OCI-LY1 (cell line): ENCODE measurements around the gene DBH.

Experiments used
- H2AFZ ChIP-seq: fragments of 200-600 bp; sonication (generic), shearing (Covaris generic); 2 replicates; pipeline ENCODE4 v1.6.0; 2014; ENCODE audit warnings: antibody characterized with exemption, mild to moderate bottlenecking, low read length
- H3F3A ChIP-seq: fragments of 200-600 bp; sonication (generic), shearing (Covaris generic); 2 replicates; pipeline ENCODE4 v1.6.0; 2014; ENCODE audit warnings: mild to moderate bottlenecking, antibody characterized with exemption, low read length, moderate library complexity; ENCODE audit not compliant: insufficient read depth
- H3K27ac ChIP-seq: fragments of 200-600 bp; sonication (generic); 2 replicates; pipeline ENCODE4 v1.5.1; 2014; ENCODE audit warnings: low read length, mixed run types, mild to moderate bottlenecking, low read depth; ENCODE audit not compliant: poor library complexity, severe bottlenecking
- H3K27me3 ChIP-seq: fragments of 200-600 bp; sonication (generic); 2 replicates; pipeline ENCODE4 v1.6.0; 2014; ENCODE audit warnings: antibody characterized with exemption, mild to moderate bottlenecking, low read length, moderate library complexity; ENCODE audit not compliant: insufficient read depth
- H3K36me3 ChIP-seq: fragments of 200-600 bp; sonication (generic); 2 replicates; pipeline ENCODE4 v1.6.1; 2014; ENCODE audit warnings: mild to moderate bottlenecking, antibody characterized with exemption, low read length, moderate library complexity, mixed read lengths; ENCODE audit not compliant: insufficient read depth
- H3K4me1 ChIP-seq: fragments of 200-600 bp; sonication (generic); 2 replicates; pipeline ENCODE4 v1.5.1; 2014; ENCODE audit warnings: mild to moderate bottlenecking, low read length, moderate library complexity; ENCODE audit not compliant: insufficient read depth, severe bottlenecking
- H3K4me2 ChIP-seq: fragments of 200-600 bp; sonication (generic), shearing (Covaris generic); 2 replicates; pipeline ENCODE4 v1.6.1; 2014; ENCODE audit warnings: low read length
- H3K4me3 ChIP-seq: fragments of 200-600 bp; sonication (generic); 2 replicates; pipeline ENCODE4 v1.5.1; 2014; ENCODE audit warnings: low read length, low read depth, mild to moderate bottlenecking, mixed read lengths; ENCODE audit not compliant: poor library complexity, severe bottlenecking
- H3K79me2 ChIP-seq: fragments of 200-600 bp; shearing (Covaris generic); 2 replicates; pipeline ENCODE4 v1.6.1; 2016; ENCODE audit warnings: mixed run types, low read length, mixed read lengths; ENCODE audit not compliant: insufficient read depth
- H3K9ac ChIP-seq: fragments of 200-600 bp; sonication (generic), shearing (Covaris generic); 2 replicates; pipeline ENCODE4 v1.6.1; 2014; ENCODE audit warnings: mild to moderate bottlenecking, low read length, mixed read lengths
- H3K9me2 ChIP-seq: fragments of 200-600 bp; sonication (generic), shearing (Covaris generic); 2 replicates; pipeline ENCODE4 v1.6.1; 2014; ENCODE audit warnings: low read depth, mild to moderate bottlenecking, low read length, mixed read lengths
- H3K9me3 ChIP-seq: fragments of 200-600 bp; shearing (Covaris generic); 2 replicates; pipeline ENCODE4 v1.6.1; 2014; ENCODE audit warnings: low read length, mixed read lengths
- H4K20me1 ChIP-seq: fragments of 200-600 bp; sonication (generic), shearing (Covaris generic); 2 replicates; pipeline ENCODE4 v1.6.0; 2016; ENCODE audit warnings: mild to moderate bottlenecking, low read length; ENCODE audit not compliant: insufficient read depth
- EZH2 ChIP-seq: fragments of 200-600 bp; sonication (generic), shearing (Covaris generic); IDR thresholded peaks from 2 replicates; pipeline ENCODE4 v1.8.0; 2017; ENCODE audit warnings: borderline replicate concordance, mixed run types, mild to moderate bottlenecking, antibody characterized with exemption, low read length, moderate library complexity, mixed read lengths
- TF ChIP-seq, protein P1 (sequence below): fragments of 200-600 bp; sonication (generic), shearing (Covaris generic); IDR thresholded peaks from 2 replicates; pipeline ENCODE4 v1.5.1; 2017; ENCODE audit warnings: mild to moderate bottlenecking, antibody characterized with exemption, low read length, moderate library complexity, mixed read lengths

DBH gene

DNA sequence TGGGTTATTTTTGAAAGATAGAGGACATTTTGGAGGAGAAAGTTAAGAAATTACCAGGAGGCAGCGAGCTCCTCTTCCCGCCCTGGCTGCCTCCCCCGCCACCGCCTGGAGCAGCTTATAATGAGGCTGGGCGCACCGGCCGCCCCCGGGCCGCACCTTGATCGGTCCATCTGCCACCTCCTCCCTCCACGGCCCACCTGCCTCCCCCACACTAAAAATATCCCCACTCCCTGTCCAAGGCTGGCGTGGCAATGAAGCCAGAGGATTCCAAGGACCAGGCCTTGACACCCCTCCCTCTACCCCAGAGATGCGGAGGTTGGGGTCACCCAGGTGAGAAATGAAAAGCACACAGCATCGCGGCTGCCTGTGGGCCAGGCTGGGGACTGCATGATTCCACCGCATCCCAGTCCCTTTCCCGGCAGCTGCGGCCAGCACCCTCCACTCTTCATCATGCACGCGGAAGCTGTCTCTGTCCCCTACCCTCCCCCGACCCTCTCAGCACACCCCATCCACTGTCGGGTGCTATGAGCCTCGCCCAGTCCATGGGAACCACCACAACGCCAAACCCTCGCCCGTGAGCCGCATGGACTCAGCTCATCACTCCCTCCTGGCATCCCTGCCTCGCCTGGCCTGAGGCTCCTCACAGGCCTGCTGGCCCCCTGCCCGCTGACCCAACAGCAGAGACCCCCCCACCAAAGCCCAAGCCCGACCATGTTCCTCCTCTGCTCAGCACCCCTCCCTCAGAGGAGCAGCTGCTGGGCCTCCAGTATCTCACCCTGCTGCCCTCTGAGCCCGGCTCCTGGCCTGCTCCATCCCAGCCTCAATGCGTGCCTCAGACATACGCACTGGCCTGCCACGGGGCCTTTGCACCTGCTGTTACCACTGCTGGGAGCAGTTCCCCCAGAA, 51.9 kb downstream of the DBH start:
- Histone ChIP-seq H3K4me1 (no peaks in the 10 kb centered on the region), H3K9me3 (no peaks in the 10 kb centered on the region), H2AFZ (no peak overlapping the region), H3K4me2 (no peak overlapping the region), H3F3A (no peaks in the 10 kb centered on the region), H4K20me1 (no peaks in the 10 kb centered on the region), H3K27ac (no peak overlapping the region), H3K9me2 (no peaks in the 10 kb centered on the region), H3K27me3 (peaks cover 4% of the 10 kb centered on the region; the same call in 1 of the 2 replicates), H3K36me3 (no peaks in the 10 kb centered on the region), H3K9ac (no peak overlapping the region), H3K79me2 (no peaks in the 10 kb centered on the region), H3K4me3 (no peak overlapping the region)
- no peak for TF ChIP-seq EZH2
- TF ChIP-seq, protein P1, sequence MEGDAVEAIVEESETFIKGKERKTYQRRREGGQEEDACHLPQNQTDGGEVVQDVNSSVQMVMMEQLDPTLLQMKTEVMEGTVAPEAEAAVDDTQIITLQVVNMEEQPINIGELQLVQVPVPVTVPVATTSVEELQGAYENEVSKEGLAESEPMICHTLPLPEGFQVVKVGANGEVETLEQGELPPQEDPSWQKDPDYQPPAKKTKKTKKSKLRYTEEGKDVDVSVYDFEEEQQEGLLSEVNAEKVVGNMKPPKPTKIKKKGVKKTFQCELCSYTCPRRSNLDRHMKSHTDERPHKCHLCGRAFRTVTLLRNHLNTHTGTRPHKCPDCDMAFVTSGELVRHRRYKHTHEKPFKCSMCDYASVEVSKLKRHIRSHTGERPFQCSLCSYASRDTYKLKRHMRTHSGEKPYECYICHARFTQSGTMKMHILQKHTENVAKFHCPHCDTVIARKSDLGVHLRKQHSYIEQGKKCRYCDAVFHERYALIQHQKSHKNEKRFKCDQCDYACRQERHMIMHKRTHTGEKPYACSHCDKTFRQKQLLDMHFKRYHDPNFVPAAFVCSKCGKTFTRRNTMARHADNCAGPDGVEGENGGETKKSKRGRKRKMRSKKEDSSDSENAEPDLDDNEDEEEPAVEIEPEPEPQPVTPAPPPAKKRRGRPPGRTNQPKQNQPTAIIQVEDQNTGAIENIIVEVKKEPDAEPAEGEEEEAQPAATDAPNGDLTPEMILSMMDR: no peak

DNA sequence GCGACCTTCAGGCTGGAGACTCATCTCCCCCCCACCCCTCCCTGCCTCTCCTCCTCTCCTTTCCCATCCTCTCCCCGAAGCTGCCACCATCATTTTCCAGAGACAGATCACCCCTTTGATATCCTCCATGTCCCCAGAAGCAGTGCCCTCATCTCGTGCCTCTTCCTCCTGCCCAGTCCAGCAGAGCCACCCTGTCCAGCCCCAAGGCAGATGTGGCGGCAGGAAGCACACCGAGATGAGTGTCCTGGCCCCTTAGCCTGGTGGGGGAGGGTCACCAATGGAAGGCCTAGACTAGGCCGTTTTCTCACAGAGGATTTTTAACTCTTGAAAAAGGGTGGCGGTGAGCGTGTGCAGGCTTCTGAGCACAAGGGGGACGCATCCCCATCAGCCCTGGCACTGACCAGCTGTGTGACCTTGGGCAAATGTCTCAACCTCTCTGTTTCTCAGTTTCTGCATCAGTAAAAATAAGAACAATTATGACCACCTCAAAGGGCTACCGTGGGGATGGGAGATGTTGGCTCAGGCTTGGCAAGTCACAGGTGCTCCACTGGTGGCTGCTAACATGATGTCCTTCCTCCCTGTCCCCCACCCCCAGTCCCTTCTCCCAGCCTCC, 53.1 kb downstream of the DBH start:
- H3K4me1 ChIP-seq: no peaks in the 10 kb centered on the region
- H3K27me3 ChIP-seq: 0 out of 2 replicates have a peak, but pooled peaks cover 11% of the 10 kb centered on the region
- no peaks in the 10 kb centered on the region for H3K9me2 ChIP-seq
- no peak overlapping the region for H2AFZ ChIP-seq
- TF ChIP-seq, protein P1: no peak
- TF ChIP-seq EZH2: no peak
- H4K20me1 ChIP-seq: no peaks in the 10 kb centered on the region
- H3K4me3 ChIP-seq: no peak overlapping the region
- no peak overlapping the region for H3K4me2 ChIP-seq
- H3F3A ChIP-seq: no peaks in the 10 kb centered on the region
- no peaks in the 10 kb centered on the region for H3K79me2 ChIP-seq
- H3K27ac ChIP-seq: no peak overlapping the region
- no peak overlapping the region for H3K9ac ChIP-seq
- no peaks in the 10 kb centered on the region for H3K36me3 ChIP-seq
- H3K9me3 ChIP-seq: no peaks in the 10 kb centered on the region

DNA sequence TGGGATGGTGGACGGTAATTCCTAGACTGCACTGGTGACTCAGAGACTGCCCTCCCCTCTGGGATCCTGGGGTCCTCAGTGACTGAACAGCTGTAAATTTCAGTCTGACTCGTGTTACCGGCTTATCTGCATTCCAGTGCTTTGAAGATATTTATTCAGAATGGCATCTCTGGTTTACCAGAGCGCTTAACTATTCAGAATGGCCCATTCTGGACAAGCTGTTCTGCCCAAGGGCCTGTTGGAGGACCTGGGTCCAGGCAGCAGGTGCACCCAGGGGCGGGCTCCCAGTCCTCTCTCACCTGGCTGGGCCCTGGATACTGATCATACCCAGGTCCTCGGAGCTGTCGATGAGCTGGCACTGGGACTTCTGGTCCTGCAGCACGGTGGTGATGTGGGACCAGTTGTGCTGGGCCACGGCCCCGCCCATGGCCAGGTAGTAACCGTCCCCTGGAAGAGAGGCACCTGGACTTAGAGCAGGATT, 54.0 kb downstream of the DBH start:
- TF ChIP-seq, protein P1: no peak
- no peak for TF ChIP-seq EZH2
- no peak overlapping the region for H2AFZ ChIP-seq
- no peak overlapping the region for H3K27ac ChIP-seq
- H3K27me3 ChIP-seq: 0 out of 2 replicates have a peak, but pooled peaks cover 17% of the 10 kb centered on the region
- no peaks in the 10 kb centered on the region for H4K20me1 ChIP-seq
- no peak overlapping the region for H3K4me3 ChIP-seq
- no peaks in the 10 kb centered on the region for H3F3A ChIP-seq
- no peaks in the 10 kb centered on the region for H3K9me2 ChIP-seq
- H3K4me2 ChIP-seq: no peak overlapping the region
- no peaks in the 10 kb centered on the region for H3K79me2 ChIP-seq
- H3K9ac ChIP-seq: no peak overlapping the region
- no peaks in the 10 kb centered on the region for H3K4me1 ChIP-seq
- no peaks in the 10 kb centered on the region for H3K9me3 ChIP-seq
- H3K36me3 ChIP-seq: no peaks in the 10 kb centered on the region
